HTERT RPE-1 (cell line): Measurements from ENCODE around the gene FAAP24.
"Not testable (repeated sequence)": the region's sequence is repeated elsewhere in the genome, so short reads cannot be mapped to it uniquely, and the experiment has no call there.

Source experiments
- in situ Hi-C: fragments of 300-500 bp; cut with MboI; formaldehyde crosslinking; loops from 4 replicates; pipeline ENCODE4 v1.14.3; 2020; ENCODE audit warnings: low sequenced_read_pairs

The FAAP24 gene

GRCh38 chr19:32971715-32972540 lies at the start of gene FAAP24, which contains the start of gene CEP89:
Gene FAAP24, plus strand, starts transcription at chr19:32972242. Its CDS starts 955 bp downstream, at chr19:32973197.
Gene CEP89, minus strand, starts transcription at chr19:32971958. Its CDS starts 84 bp downstream, at chr19:32971874.
- in situ Hi-C loops = no loop called here

- in situ Hi-C loops = no loop called here
Observed at GRCh38 chr19:32924200-32924599, 47.8 kb upstream of the FAAP24 start.

GRCh38 chr19:32928806-32929205 lies 43.2 kb upstream of the FAAP24 start:
- in situ Hi-C loops = no loop called here

GRCh38 chr19:32930567-32930966 lies 41.5 kb upstream of the FAAP24 start:
- in situ Hi-C loops = no loop called here

GRCh38 chr19:32933571-32933970 lies 38.5 kb upstream of the FAAP24 start:
- in situ Hi-C loops = no loop called here

- in situ Hi-C loops = no loop called here
Observed at GRCh38 chr19:32935629-32936028, 36.4 kb upstream of the FAAP24 start.

GRCh38 chr19:32936065-32936464 lies 36.0 kb upstream of the FAAP24 start:
- in situ Hi-C loops = no loop called here

GRCh38 chr19:32941273-32941672 lies 30.8 kb upstream of the FAAP24 start:
- in situ Hi-C loops = not testable (repeated sequence)

GRCh38 chr19:32945260-32945659 lies 26.8 kb upstream of the FAAP24 start:
- in situ Hi-C loops = no loop called here

- in situ Hi-C loops = no loop called here
Observed at GRCh38 chr19:32966750-32967149, 5.3 kb upstream of the FAAP24 start.

GRCh38 chr19:32969549-32969948 lies 2.5 kb upstream of the FAAP24 start:
- in situ Hi-C loops = no loop called here

- in situ Hi-C loops = no loop called here
Observed at GRCh38 chr19:32971012-32971595, 938 bp upstream of the FAAP24 start.

- in situ Hi-C loops = no loop called here
Observed at GRCh38 chr19:32976223-32976805, 4.3 kb downstream of the FAAP24 start.

- in situ Hi-C loops = no loop called here
Observed at GRCh38 chr19:32977280-32977679, 5.2 kb downstream of the FAAP24 start.

- in situ Hi-C loops = not testable (repeated sequence)
Observed at GRCh38 chr19:32977813-32978212, 5.8 kb downstream of the FAAP24 start.

- in situ Hi-C loops = not testable (repeated sequence)
Observed at GRCh38 chr19:32979807-32980206, 7.8 kb downstream of the FAAP24 start.

- in situ Hi-C loops = not testable (repeated sequence)
Observed at GRCh38 chr19:32982488-32982887, 10.4 kb downstream of the FAAP24 start.

- in situ Hi-C loops = not testable (repeated sequence)
Observed at GRCh38 chr19:32988254-32988653, 16.2 kb downstream of the FAAP24 start.

- in situ Hi-C loops = no loop called here
Observed at GRCh38 chr19:32988724-32989123, 16.7 kb downstream of the FAAP24 start.

- in situ Hi-C loops = not testable (repeated sequence)
Observed at GRCh38 chr19:32995966-32996365, 23.9 kb downstream of the FAAP24 start.

- in situ Hi-C loops = not testable (repeated sequence)
Observed at GRCh38 chr19:32997061-32997464, 25.0 kb downstream of the FAAP24 start.
